ENCODE data around the gene C4BPA. TPM values are rescaled to one million over a fixed set of nuclear protein-coding genes. Genes with fewer than 3 reads are reported as not detected.

The C4BPA gene
- total RNA-seq, 4 donors from 2014 or later = not detected

DNA sequence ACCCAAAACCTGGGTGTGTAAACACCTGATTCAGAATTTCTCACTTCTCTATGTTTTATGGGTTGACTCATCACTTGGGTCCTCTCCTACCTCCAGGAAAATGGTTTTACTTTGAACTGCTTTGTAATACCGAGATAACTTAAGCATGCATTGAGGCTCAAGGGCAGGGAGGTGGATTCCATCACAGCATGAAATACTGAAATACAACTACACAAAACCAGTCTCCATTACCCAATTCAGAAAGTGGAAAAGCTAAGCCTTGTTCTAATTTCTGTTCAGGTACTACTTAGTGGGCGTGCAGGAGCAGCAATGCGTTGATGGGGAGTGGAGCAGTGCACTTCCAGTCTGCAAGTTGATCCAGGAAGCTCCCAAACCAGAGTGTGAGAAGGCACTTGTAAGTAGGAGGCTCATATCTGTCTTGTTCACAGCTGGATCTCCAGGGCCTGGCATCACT, 6.1 kb upstream of the C4BPA start:
- TF ChIP-seq, protein P1, sequence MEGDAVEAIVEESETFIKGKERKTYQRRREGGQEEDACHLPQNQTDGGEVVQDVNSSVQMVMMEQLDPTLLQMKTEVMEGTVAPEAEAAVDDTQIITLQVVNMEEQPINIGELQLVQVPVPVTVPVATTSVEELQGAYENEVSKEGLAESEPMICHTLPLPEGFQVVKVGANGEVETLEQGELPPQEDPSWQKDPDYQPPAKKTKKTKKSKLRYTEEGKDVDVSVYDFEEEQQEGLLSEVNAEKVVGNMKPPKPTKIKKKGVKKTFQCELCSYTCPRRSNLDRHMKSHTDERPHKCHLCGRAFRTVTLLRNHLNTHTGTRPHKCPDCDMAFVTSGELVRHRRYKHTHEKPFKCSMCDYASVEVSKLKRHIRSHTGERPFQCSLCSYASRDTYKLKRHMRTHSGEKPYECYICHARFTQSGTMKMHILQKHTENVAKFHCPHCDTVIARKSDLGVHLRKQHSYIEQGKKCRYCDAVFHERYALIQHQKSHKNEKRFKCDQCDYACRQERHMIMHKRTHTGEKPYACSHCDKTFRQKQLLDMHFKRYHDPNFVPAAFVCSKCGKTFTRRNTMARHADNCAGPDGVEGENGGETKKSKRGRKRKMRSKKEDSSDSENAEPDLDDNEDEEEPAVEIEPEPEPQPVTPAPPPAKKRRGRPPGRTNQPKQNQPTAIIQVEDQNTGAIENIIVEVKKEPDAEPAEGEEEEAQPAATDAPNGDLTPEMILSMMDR (IDR thresholded peaks at IDR 0.05; ENCODE audit: low read depth) = no peak

DNA sequence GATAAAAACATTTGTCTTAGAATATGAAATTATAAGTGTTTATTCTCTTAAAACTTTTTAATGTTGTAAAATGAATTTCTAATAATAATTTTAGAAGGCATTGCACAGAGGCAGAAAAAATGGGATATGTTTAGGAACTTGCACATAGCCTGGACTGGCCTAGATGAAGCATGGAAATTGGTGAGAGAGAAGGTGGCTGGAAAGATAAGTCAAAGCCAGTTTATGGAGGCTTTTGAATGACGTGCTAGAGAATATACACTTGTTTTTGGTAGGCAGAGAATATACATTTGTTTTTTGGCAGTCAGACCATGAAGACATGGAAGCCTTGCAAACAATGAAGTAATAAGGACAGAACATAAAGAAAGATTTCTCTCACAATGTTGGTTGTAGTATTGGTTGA, 2.3 kb upstream of the C4BPA start:
- TF ChIP-seq, protein P1 (IDR thresholded peaks at IDR 0.05; ENCODE audit: low read depth) = no peak

DNA sequence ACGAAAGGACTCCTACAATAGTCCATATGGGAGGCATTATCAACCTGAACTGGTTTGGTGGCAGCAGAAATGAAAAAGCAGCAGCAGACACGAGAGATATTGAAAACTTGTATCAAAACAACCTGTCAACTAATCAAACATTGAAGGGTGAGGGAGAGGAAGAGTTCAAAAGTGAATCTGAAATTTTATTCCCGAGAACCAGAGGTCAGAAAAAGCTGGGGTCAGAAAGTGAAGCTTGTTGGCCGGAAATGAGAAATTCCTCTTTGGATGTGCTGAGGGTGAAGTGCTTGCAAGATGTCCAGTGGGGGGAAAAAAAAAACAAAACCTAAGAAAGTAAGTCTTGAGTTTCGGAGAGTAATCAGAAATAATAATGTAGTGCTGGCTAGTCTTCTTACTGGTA, 1.9 kb upstream of the C4BPA start:
- TF ChIP-seq, protein P1 (IDR thresholded peaks at IDR 0.05; ENCODE audit: low read depth) = no peak

DNA sequence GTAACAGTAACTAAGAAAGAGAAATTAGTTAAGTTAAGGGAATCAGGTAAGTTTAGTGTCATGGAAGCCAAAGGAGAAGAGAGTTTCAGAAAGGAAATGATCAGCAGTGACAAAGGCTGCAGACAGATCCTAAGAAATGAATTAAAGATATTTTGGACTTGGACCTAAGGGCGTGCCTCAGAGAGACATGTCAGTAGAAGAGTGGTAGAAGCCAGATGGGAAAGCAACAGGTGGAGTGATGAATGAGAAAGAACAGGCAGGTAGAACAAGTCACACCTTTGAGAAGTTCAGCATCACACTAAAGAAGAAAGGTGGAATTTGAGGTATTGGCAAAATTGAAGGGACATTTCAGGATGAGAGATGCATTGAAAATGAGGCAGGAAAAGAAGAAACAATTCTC, 1.4 kb upstream of the C4BPA start:
- TF ChIP-seq, protein P1 (IDR thresholded peaks at IDR 0.05; ENCODE audit: low read depth) = no peak

DNA sequence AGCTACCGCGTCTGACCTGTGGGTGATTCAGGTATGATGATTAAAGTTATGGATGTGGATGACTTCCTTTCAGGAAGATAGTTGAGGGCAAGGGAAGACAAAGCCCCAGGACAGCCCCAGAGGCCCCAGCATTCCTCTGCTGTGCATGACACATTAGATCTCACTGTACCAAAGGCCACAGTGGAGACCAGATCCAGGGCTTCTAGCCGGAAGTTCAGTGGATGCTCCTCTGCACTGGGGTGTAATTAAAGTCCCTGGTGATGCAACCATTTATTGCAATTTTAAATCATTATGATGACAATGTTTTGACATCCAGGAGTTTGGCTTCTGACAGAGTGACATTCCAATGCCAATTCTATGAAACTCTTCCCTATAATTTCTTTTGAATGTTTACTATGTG, 5.0 kb downstream of the C4BPA start:
- TF ChIP-seq, protein P1 (IDR thresholded peaks at IDR 0.05; ENCODE audit: low read depth) = no peak

DNA sequence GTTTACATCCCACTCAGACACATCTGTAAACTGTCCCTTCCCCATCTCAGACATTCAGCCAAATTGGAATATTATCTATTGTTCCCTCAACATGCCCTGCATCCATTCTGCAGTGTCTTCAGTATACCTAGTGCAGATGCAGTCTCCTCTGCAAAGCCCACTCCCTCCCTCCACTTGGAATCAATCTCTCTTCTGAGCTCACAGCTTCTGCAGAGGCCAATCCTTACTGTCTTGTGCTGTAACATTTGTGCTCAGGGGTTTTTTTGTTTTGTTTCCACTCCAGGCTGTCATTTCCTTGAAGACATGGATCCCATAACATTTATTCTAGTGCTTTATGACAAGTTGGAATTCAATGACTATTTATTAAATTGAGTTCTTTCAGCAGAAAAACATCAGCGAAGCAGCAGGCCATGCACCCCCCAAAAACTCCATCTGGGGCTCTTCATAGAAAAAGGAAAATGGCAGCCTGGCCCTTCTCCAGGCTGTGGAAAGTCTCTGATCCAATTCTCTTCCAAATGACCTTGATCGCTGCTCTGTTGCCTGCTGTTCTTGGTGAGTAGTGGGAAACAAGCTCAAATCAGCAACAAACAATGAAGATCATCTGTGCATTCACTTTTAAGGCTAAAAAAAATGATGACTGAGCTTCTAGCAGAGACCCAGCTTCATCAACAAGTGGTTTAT, 8.7 kb downstream of the C4BPA start:
- TF ChIP-seq, protein P1 (IDR thresholded peaks at IDR 0.05; ENCODE audit: low read depth) = no peak

DNA sequence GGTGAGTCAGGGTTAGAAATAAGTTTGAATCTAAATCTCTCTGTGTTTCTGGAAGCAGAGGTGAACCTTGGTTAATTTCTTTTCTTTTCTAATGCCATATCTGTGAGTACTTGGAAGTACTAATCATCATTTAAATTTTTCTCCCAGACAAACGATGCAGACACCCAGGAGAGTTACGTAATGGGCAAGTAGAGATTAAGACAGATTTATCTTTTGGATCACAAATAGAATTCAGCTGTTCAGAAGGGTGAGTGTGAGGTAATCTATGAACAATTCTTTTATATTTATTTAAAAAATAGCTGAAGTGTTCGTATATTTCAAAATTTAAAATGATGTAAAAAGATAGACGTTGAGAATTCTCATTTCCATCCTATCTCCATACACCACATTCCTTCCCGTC, 11.2 kb downstream of the C4BPA start:
- TF ChIP-seq, protein P1 (IDR thresholded peaks at IDR 0.05; ENCODE audit: low read depth) = no peak
